Kidney (tissue), 14 donors: Measurements from ENCODE around the gene FUBP3. TPM values are rescaled to one million over a fixed set of nuclear protein-coding genes. Genes with fewer than 3 reads are reported as not detected.

Source experiments
- DNase-seq, 5 donors: peaks; one replicate each; pipeline ENCODE4 v3.0.0-alpha.2; 2013 to 2020
- FAIRE-seq: peaks from 2 replicates; lab custom pipeline; 2012; peaks lifted over from hg19 to GRCh38; lab: Jason Lieb, UNC
- H3K27ac ChIP-seq, 2 donors: one replicate each; pipeline ENCODE4 v1.7.0; 2013; ENCODE audit warnings: low read depth in 2 of 2, low read length in 2 of 2, inconsistent platforms in 1 of 2
- H3K27me3 ChIP-seq: one replicate; pipeline ENCODE4 v1.7.1; 2013; ENCODE audit warnings: low read length, inconsistent platforms; ENCODE audit not compliant: control insufficient read depth, insufficient read depth
- H3K36me3 ChIP-seq, 3 donors: one replicate each; pipeline versions ENCODE4 v1.7.0 to v1.7.1; 2013; ENCODE audit warnings: low read length in 3 of 3, control low read depth in 1 of 3, inconsistent platforms in 1 of 3; ENCODE audit not compliant: insufficient read depth in 3 of 3, control insufficient read depth in 2 of 3
- H3K4me1 ChIP-seq, 3 donors: one replicate each; pipeline versions ENCODE4 v1.7.0 to v1.7.1; 2013; ENCODE audit warnings: low read length in 3 of 3, inconsistent platforms in 1 of 3, low read depth in 1 of 3; ENCODE audit not compliant: control insufficient read depth in 2 of 3, insufficient read depth in 2 of 3
- H3K4me3 ChIP-seq, 3 donors: one replicate each; pipeline versions ENCODE4 v1.7.0 to v1.8.1; 2013; ENCODE audit warnings: low read length in 3 of 3, control low read depth in 1 of 3, inconsistent platforms in 1 of 3
- H3K9ac ChIP-seq, 3 donors: one replicate each; pipeline versions ENCODE4 v1.7.0 to v1.7.1; 2013; ENCODE audit warnings: low read length in 3 of 3, control low read depth in 1 of 3, inconsistent platforms in 1 of 3
- H3K9me3 ChIP-seq, 3 donors: one replicate each; pipeline versions ENCODE4 v1.7.0 to v1.7.1; 2013; ENCODE audit warnings: low read length in 3 of 3, control low read depth in 1 of 3, inconsistent platforms in 1 of 3; ENCODE audit not compliant: control insufficient read depth in 2 of 3, insufficient read depth in 1 of 3
- CTCF ChIP-seq: IDR thresholded peaks from 3 replicates; pipeline ENCODE4 v1.5.1; 2012; ENCODE audit warnings: mild to moderate bottlenecking, moderate library complexity, borderline replicate concordance; ENCODE audit not compliant: insufficient read depth; ENCODE audit errors: extremely low read depth
- intact Hi-C: fragments of 100-400 bp; cut with DNase I; formaldehyde crosslinking; loops from one replicate; pipeline ENCODE4 v1.11.1; 2022
- polyA plus RNA-seq: library from polyadenylated mRNA; stranded (reverse); fragments of 350-450 nt; fragmentation: Illumina TruSeq; extraction: RNeasy Lipid Tissue Mini Kit (QIAGEN cat#74804); gene quantifications from one replicate; pipeline ENCODE4 v1.2.3, GENCODE V29; 2014; ENCODE audit warnings: low read depth, low replicate concordance; ENCODE audit not compliant: insufficient read depth
- total RNA-seq: library from RNA; stranded (reverse); fragmentation: NEBNext Ultra II Directional; extraction: Animal tissue kit (Norgen Biotek cat#: 25700); gene quantifications from one replicate; pipeline ENCODE4 v1.2.1, GENCODE V29; 2021
- donor health status: control.
- donor health status: control.
- donor health status: control.
- donor health status: control.
- donor health status: control.
- donor health status: DM: yes; HTN: yes; CAD: no.
- donor health status: Normal renal cell carcinoma (clear cell type).

Gene FUBP3
- total and polyA plus RNA-seq, 2 donors from 2014 or later, result 19.4 to 44.1 TPM

- DNase-seq (no peak), FAIRE-seq (no peak)
- Histone ChIP-seq H3K9ac (no peak overlapping the region), H3K27ac (no peak overlapping the region), H3K27me3 (no peaks in the 10 kb centered on the region), H3K4me1 (no peaks in the 10 kb centered on the region), H3K36me3 (peaks cover 3 to 45% (median 27%) of the 10 kb centered on the region in 3 donors), H3K9me3 (no peaks in the 10 kb centered on the region), H3K4me3 (no peak overlapping the region)
- TF ChIP-seq CTCF, result no peak
- intact Hi-C loops, result no loop called here
Observed at GRCh38 chr9:130630506-130631330, 51.3 kb downstream of the FUBP3 start.

GRCh38 chr9:130631331-130632080 lies 52.1 kb downstream of the FUBP3 start:
- H3K9me3 ChIP-seq, result no peaks in the 10 kb centered on the region
- no peaks in the 10 kb centered on the region for H3K27me3 ChIP-seq
- H3K4me3 ChIP-seq, result no peak overlapping the region
- H3K27ac ChIP-seq, result no peak overlapping the region
- TF ChIP-seq CTCF, result no peak
- no peak overlapping the region for H3K9ac ChIP-seq
- peaks cover 3 to 37% (median 30%) of the 10 kb centered on the region in 3 donors for H3K36me3 ChIP-seq
- FAIRE-seq (no peak), DNase-seq (no peak)
- intact Hi-C loops, result no loop called here
- H3K4me1 ChIP-seq, result no peaks in the 10 kb centered on the region

DNA sequence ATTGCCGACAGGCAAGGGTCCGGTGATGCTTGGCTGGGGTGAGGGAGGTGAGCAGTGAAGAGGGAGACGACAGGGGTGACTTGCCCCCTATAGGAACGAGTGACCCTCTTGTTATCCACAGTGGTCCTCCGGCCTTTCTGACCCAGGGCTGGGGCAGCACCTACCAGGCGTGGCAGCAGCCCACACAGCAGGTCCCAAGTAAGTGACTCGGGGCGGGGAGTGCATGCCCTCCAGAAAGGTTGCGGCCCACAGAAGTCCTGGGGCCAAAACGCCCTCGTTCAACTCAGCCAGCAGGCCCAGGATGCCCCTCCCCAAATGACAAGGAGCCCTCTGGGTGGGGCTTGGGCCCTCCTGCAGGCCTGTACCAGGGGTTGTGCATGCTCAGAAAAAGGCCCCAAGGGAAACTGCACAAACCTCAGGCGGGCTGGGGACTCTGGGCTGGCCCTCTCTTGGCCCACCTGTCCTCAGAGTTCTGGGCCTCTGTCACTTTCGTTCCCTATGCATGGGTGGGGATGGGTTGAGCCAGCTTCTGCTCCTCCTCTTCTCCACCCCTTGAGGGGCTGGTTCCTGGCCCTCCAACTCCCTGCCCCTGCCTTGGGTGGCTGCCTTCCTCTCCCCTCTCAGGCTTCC lies 52.8 kb downstream of the FUBP3 start:
- TF ChIP-seq CTCF, result no peak
- DNase-seq (no peak), FAIRE-seq (no peak)
- Histone ChIP-seq H3K27ac (no peak overlapping the region), H3K27me3 (no peaks in the 10 kb centered on the region), H3K4me1 (no peaks in the 10 kb centered on the region), H3K36me3 (peaks cover 0 to 30% (median 25%) of the 10 kb centered on the region in 3 donors), H3K9me3 (no peaks in the 10 kb centered on the region), H3K4me3 (no peak overlapping the region), H3K9ac (no peak overlapping the region)
- intact Hi-C loops, result no loop called here
